UCSD-AML1 (cell line): ENCODE results near the gene CACNA2D3.

Experiments
- DNase-seq: peaks from one replicate; lab custom pipeline; 2025; ENCODE audit not compliant: unreplicated experiment; lab: John Stamatoyannopoulos, UW

CACNA2D3 gene

DNA sequence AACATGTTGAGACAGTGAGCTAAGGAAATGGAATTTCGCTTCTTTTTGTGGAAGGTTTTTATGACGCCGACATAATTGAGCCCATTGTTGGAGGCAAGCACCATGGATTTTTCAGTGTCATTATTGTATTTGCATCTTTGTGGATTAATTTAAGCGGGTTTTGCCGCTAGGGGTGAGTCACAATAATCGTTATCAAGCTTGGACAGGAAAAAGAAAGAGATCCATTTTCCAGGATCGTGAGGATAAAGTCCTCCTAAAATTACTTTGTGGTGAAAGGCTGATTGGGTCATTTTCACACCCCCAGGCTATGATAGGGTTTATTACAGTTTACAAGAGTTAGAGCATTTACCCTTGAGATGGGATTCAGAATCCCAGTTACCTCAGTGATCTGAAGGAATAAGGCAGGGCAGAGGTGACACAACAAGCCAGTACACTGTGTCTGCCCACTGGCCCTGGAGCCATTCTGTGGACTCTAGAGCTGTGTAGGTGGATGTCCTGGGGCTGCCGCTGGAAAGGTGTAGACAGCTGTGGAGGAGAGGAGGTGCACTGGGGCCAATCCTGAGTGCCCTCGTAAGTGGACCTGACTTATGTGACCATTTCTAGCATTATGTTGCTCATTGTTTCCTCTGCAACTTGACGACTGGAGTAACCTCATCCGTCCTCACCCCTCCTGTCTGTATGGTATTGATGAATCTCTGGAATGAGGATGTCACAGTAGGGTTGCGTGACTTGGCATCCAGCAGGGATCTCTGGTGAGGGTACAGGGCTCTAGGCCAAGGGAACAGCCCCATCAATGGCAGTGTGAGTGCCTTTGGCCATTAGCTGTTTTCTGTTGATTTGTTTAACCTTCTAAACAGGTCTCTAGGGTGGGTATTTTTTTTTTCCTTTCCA lies 435.4 kb downstream of the CACNA2D3 start:
- no peak for DNase-seq

DNA sequence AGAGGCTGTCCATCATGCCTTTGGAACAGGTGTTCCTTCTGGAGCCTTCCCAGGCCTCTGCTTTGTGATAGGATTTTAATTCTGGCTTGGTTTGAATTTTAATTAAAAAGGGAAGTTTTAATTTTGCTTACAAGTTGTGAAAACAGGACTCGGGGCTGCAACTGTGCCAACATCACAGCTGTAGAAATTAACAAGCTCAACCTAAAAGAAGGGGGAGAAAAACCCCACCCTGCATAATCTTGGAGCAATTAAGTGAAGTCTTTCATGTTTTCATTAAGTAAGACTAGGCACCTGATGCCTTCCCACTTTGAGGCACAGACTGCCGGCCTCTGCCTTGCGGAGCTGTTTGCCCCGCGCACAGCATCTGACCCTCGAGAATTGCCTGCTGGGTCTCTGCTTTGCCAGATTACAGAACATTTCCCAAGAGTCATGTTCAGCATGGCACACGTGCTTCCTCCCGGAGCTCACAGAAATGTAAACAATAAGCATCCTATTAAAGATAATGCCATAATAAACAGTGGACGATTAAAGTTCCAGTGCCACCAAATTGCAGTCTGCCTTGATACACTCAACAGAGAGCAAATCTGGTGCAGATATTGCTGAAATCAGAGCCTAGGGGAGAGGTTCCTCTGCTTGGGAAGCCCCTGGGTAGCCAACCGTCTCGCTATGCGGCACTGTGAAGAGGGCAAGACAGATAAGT lies 441.3 kb downstream of the CACNA2D3 start:
- no peak for DNase-seq

DNA sequence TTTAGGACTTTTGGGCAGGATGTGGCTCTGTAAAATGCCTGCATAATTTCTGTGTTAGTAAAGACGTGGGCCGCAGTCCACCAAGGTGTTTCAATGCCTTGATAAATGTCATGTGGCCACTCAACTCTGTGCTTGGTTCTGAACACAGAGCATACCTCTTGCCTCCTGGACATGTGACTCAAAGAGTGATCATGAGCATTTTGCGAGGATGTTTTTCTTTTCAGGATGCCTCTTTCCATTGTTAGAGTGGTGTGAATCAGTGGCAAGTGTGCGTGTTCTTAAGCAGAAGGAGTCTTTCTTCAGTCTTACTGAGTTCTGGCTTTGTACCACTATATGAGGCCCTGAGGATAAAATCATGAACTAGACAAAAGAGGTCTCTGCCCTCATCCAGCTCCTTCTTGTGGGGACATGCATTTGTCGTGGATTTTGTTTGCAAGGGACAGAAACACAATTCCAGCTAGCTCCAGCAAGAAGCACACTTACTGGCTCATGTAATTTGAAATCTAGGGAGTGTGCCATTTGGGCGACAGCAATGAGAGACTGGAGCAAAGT lies 442.1 kb downstream of the CACNA2D3 start:
- no peak for DNase-seq

DNA sequence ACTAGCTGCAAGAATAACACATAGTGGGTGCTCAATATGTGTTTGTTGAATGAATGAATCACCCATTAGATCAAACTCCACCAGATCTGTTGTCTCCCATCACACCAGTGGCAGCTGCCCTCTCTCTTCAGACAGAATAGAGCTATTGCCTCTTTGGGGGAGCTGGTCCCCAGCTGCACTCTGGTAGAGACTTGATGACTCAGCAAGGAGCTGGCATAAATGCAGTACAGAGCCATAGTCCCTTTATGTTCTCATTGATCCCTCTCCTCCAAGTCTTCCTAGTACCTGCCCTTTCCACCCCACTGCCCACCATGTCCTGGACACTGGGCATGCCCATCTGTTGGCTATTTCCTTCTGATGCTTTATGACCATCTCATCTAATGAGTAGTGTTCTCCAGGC lies 443.6 kb downstream of the CACNA2D3 start:
- no peak for DNase-seq

DNA sequence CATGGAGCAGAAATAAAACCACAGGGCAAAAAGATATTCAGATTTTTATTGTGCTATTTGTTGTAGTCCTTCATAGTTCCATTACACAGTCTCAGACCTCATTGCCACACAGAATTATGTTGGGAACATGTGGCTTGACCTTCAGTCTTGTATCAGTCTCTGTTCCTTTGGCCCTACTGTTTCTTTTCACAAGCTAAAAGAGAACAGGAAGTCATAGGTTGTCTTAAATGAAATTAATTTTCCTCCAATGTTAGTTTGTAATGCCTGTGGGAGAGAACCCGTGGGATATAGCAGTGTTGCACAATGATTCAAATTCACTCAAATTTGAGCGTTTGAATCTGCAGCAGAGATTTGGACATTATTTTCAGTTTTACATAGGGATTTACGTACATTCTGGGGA lies 445.6 kb downstream of the CACNA2D3 start:
- DNase-seq, result no peak

DNA sequence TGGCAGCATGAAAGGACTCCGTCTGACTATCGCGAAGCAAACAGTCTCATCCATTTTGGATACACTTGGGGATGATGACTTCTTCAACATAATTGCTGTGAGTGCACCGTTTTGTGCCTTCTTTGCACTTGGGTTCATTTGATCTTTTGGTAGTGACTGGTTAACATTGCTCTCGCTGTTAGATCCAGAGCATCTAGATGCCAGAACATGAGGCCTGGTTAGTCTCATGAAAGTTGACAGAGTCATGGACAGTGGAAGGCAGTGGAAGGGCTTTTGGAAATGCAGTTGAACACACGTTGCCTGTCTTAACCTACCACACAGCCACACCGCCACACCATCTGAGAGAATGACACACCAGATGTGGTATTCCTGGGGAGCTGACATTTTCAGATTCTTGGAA lies 447.7 kb downstream of the CACNA2D3 start:
- DNase-seq, result no peak

DNA sequence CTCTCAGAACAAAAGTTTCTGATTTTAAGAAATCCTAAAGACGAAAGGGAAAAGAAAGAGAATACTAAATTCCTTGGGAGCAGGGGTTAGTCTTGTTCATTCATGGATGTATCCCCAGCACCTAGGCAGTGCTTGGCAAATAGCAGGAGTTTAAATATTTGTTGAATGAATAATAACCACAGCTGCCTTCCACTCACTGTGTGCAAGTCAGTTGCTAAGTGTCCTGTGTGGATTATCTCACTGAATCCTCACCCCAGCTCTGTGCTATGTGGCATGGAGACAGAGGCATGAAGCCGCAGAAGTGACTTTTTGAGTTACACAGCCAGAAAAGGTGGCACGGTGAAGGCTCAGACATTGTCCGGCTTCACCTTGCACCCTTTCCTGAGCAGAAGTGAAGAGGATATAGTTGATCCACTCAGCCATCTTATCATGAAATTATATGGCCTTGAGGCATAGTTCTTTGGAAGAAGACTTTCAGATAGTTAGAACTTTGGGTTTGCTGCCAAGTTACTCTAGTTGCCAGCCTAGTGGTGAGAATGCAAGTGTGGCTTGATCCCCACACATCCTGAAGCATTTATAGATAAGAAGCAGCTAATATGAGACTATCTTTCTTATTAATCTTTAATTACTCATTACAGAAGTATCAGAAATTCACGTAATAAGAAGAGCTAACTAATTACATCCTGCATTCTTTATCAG lies 450.0 kb downstream of the CACNA2D3 start:
- DNase-seq, result no peak

DNA sequence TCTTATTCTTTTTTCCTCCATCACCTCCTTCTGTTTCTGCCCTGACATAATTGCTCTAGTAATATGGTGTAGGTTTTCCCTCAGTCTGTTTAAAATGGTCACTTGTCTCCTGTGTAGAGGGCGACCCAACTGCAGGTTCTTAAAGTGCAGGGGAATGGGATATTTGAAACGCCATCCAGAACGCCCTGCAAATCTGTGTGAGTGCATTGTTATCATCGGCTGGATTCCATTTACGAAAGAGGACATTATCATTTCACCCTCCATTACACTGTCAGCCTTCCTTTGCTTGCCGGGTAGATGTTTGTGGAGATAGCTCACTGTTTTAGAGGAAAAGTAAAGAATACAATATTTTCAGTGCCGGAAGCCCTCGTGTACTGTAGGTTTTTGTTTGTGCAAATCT lies 451.5 kb downstream of the CACNA2D3 start:
- no peak for DNase-seq

DNA sequence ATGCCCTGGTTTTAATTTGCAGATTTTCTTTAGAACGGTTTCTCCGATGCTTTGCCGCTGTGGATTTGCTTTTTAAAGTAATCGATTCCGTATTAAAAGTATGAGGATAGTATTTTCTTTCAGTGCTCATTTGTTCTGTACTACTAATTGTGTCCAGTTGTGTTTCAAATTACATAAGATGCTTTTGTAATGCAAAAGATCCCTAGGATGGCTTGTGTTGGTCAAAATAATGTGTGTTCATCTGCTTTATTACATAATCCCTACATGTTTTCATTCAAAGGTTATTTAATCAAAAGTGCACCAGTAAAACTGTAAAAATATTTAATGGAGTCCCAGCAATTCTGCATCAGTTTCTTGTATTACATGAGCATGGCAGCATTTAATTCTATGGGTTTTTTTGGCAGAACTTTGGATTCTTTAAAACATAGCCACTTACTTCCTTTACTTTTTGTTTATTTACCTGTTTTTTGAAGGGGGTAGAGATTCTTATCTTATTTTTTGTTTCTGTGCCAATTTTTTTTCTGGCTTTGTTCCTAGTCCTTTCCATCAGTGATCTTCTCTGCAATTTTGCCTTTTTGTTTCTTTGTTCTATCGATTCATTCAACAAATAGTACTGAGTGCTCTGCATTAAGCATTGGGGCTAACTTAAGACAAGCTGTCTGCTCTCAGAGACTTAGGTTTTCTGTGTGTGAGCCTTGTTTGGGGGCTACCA lies 452.7 kb downstream of the CACNA2D3 start:
- no peak for DNase-seq

DNA sequence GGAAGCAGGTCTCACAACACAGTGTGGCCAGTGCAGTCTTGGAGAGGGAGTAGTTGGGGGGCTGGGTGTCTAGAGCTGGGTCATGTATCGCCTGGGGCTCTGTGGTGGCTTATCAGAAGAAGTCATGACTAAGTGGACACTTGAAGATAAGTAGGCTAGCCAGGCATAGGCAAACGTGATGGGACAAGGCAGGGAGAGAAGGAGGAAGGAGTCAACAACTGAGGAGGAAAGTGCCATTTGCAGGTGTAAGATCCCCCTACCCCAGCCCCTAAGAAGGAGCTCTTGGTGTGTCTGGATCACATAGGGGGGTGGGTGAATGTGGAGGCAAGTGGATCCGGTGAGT lies 453.2 kb downstream of the CACNA2D3 start:
- DNase-seq, result no peak

DNA sequence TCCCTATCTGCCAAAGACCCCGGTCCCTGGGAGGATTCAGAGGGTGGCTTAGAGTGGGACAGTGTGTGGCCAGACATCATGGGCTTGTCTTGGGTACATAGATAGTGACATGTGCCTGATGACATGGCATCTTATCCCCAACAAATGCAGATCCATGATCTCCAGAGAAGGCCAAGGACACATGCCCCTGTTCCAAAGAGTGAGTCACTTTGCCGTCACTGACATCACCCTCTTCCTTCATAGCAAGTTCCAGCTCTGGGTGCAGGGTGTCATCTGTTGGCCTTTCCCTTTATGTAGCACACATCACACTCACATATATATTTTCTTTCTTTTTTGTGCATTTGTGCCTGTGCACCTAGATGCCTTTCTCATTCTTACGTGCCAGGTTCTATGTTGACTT lies 455.0 kb downstream of the CACNA2D3 start:
- no peak for DNase-seq

DNA sequence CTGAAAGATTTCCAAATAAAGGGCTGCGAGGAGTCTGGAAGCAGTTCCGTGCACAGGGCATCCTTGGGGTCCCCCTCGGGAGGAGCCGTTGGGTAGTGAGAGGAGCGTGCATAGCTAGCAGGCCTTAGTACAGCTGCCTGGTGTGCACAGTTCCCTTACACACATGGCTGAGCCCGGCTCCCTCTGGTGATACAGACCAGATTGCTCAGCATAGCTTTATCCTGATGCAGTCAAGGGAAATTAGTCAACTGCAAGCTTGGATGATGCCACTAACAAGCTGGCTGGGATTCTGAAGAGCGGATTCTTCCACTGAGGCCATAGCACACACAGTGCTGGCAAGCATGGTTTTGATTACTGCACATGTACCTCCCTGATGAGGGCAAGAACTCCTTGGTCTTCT lies 456.1 kb downstream of the CACNA2D3 start:
- no peak for DNase-seq

DNA sequence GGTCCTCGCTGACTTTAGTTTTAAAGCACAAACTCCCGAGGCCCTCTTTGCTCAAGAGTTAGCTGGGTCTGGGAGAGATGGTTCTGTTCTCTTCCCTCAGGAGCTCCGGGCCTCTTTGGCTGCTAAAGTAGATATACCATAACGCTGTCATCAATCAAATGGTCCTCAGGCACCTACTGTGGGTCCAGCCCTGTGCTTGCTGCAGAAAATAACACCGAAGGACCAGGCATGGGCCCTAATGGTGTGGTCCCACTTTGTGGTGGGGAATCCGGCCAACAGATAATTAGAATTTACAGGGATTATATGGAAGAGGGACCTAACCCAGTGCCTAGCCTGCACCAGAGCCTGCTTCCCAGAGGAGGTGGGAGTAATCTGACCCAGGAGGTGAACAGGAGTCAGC lies 458.1 kb downstream of the CACNA2D3 start:
- DNase-seq, result no peak

DNA sequence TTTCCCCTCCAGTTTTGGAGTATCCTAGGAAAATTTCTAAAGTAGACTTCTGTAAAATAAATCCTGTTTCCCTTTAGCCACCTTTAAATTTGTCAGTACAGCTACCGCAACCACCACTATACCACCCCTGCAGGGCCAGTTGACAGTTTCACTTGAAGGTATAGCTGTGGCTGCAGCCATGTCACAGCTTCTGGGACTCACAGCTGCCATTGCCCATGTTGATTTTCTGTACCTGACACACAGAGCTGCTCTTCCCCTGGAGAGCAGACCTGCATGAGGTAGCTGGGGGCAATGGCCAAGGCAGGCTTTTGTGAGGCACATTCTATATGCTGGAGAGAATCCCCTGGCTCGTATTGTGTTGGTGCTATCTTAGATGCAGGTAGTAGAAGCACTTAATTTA lies 460.1 kb downstream of the CACNA2D3 start:
- no peak for DNase-seq

DNA sequence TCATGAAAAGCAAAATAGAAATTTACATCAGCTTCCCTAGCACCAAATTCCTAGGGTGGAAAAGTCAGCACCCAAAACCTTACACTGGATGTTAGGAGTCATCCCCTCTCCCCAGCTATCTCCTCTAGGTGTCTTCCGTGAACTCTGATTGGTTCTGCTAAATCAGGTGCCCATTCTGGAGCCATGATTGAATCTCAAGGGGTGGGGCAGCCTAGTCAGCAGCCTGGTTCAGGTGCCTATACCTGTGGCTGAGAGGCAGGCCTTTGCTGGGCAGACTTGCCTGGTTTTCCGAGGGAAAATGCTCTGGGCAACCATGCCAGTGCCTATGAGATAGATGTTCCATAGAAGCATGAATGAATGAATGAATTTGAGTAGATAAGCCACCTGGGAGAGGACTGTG lies 468.8 kb downstream of the CACNA2D3 start:
- DNase-seq, result no peak

DNA sequence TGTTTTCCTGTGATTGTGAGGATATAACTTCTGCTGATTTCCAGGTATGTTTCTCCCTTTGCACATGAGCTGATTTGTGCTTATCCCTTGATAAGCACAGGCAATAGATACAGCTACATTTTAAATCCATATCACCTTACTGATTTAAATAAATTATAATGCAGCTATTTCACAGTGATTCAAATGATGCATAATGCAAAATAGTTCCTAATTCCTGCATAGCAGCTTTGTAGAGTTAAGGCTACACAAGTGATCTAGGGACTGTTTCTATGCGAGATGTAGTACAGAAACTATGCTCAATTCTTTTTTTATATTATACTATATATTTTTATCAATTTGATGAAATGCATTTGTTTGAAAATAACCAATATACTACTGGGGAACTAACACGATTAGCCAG lies 471.3 kb downstream of the CACNA2D3 start:
- DNase-seq, result no peak

DNA sequence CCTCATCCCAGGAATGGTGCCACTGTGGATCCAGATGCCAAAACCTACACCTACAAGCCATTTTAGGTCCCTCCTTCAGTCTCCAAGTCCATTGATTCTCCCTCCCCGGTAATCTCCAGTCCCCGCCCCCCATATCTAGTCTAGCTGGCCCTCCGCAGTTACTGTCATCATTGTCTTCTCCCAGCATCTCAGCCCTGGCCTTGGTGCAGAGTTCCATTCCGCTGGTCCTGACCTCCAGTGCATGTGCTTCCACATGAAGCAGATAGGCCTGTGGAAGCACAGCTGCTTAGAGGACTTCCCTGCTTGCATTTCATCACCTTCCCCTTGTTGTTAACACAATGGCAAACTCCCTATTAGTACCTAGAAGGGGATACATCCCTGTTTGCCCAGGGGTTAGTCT lies 473.7 kb downstream of the CACNA2D3 start:
- DNase-seq, result no peak

DNA sequence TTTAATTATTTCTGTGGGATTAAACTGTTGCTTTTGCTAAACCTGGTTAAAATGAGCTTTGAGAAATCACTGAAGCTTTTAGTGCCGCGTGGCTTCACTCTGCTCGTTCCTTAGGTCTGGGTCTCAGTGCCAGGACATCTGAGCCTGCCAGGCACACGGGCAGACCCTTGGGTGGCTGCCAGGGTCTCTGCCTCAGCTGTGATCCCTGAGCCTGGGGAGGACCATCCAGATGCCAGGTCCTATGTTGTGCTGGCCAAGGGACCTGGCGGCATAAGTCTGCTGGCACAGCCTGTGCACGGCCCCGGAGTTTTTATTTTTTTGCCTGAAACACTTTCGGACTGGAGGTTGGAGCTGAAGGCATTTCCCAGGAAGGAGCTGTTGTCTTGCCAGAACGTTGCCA lies 477.4 kb downstream of the CACNA2D3 start:
- DNase-seq, result no peak

DNA sequence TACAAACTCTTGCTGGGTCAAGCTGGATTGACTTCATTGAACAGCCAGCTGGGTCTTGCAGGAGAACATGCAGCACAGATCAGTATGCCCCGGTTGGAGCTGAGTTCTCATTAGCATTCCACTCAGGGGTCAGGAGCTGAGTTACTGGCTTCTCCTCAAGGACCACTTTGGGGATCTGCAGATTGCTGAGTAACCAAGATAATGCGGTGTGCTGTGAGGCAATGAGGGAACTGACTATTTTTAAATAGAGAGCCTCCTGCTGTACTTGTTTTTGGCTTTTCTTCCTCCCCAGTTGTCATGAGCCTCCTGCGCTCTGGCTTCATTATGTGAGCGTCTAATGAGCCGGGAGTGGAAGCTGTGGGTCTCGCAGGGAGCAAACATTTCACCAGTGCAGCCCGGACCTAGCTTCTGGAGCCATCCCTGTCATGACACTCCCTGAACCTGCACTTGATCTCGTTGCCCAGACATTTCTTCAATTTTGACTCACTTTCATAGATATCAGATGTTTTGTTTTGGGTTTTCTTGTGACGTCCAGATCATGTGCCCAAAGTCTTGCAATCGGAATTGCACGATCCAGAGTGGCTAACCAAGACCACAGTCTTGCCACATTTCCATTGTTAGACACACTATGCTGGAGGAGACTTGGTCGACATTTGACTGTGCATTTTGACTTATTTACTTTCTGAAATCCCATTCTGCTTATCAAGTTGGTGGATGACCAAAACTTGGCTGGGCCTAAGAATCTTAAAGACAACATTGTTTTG lies 478.3 kb downstream of the CACNA2D3 start:
- no peak for DNase-seq

DNA sequence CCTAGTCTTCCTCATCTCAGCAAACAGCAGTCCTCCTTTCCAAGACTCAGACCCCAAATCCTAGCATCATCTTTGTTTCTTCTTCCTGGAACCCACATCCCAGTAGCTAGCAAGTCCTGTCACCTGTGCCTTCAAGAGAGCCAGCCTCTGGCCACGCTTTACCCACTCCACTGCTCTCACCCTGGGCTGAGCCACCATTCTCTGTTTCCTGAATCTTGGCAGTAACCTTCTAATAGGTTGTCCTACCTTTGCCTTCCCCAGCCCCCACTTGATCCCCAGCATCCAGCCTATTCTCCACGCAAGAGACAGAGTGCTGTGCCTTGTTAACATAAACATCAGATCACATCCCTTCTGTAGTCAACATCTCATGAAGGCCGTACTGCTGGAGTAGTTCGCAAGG lies 482.1 kb downstream of the CACNA2D3 start:
- DNase-seq, result no peak
